ENCODE results near the gene ZNF446.
A peak's percentile ranks its signal among the peaks of the same experiment; 100 is the strongest.

ZNF446 gene

GRCh38 chr19:58510084-58510862 lies 34.1 kb downstream of the ZNF446 start:
- no peak for TF ChIP-seq CTCF (IDR thresholded peaks at IDR 0.05)
- H3K4me3 ChIP-seq (ENCODE audit: low read depth, low read length) = no peak overlapping the region
- no peak overlapping the region for H3K4me2 ChIP-seq (ENCODE audit: low read length)
- no peaks in the 10 kb centered on the region for H3K9me3 ChIP-seq (ENCODE audit: control insufficient read depth, low read length)
- H3K79me2 ChIP-seq = peaks cover 8% of the 10 kb centered on the region
- H3K27me3 ChIP-seq (ENCODE audit: control insufficient read depth, insufficient read depth, low read length) = no peaks in the 10 kb centered on the region
- H3K36me3 ChIP-seq (ENCODE audit: control insufficient read depth, insufficient read depth, low read length) = no peaks in the 10 kb centered on the region
- no peak overlapping the region for H2AFZ ChIP-seq
- H3K27ac ChIP-seq = no peak overlapping the region
- H3K4me1 ChIP-seq = peaks cover 5% of the 10 kb centered on the region
- H3K9ac ChIP-seq = no peak overlapping the region

- no peak for TF ChIP-seq CTCF (IDR thresholded peaks at IDR 0.05)
- no peak within 1 kb of the TSS for H3K27ac ChIP-seq
- no peaks in the 10 kb centered on the region for H3K9me3 ChIP-seq (ENCODE audit: control insufficient read depth, low read length)
- H3K9ac ChIP-seq = no peak within 1 kb of the TSS
- H3K4me3 ChIP-seq (ENCODE audit: low read depth, low read length) = no peak within 1 kb of the TSS
- no peak within 1 kb of the TSS for H3K4me2 ChIP-seq (ENCODE audit: low read length)
- peaks cover 20% of the 10 kb centered on the region for H3K79me2 ChIP-seq
- no peak within 1 kb of the TSS for H2AFZ ChIP-seq
- H3K4me1 ChIP-seq = peaks cover 5% of the 10 kb centered on the region
- H3K27me3 ChIP-seq (ENCODE audit: control insufficient read depth, insufficient read depth, low read length) = no peaks in the 10 kb centered on the region
- no peaks in the 10 kb centered on the region for H3K36me3 ChIP-seq (ENCODE audit: control insufficient read depth, insufficient read depth, low read length)
These were observed 35.4 kb downstream of the ZNF446 start, which contains the start of gene SLC27A5 for GRCh38 chr19:58511353-58512208. Gene SLC27A5 (minus strand): TSS chr19:58511992. CDS start chr19:58511955, 37 bp downstream.

- no peak for TF ChIP-seq CTCF (IDR thresholded peaks at IDR 0.05)
- peaks cover 8% of the 10 kb centered on the region for H3K4me1 ChIP-seq
- H3K9ac ChIP-seq = no peak overlapping the region
- peak overlapping the region; percentile 69 for H3K4me2 ChIP-seq (ENCODE audit: low read length)
- H3K79me2 ChIP-seq = peaks cover 35% of the 10 kb centered on the region
- H3K9me3 ChIP-seq (ENCODE audit: control insufficient read depth, low read length) = no peaks in the 10 kb centered on the region
- H3K27ac ChIP-seq = peak overlapping the region; percentile 65
- H2AFZ ChIP-seq = peak overlapping the region; percentile 79
- no peaks in the 10 kb centered on the region for H3K36me3 ChIP-seq (ENCODE audit: control insufficient read depth, insufficient read depth, low read length)
- H3K4me3 ChIP-seq (ENCODE audit: low read depth, low read length) = no peak overlapping the region
- no peaks in the 10 kb centered on the region for H3K27me3 ChIP-seq (ENCODE audit: control insufficient read depth, insufficient read depth, low read length)
These were observed 37.1 kb downstream of the ZNF446 start for GRCh38 chr19:58513213-58513693.

GRCh38 chr19:58513694-58514563 lies 37.8 kb downstream of the ZNF446 start:
- Histone ChIP-seq H3K9me3 (ENCODE audit: control insufficient read depth, low read length) (no peaks in the 10 kb centered on the region), H3K9ac (no peak overlapping the region), H3K4me1 (peaks cover 9% of the 10 kb centered on the region), H3K27ac (peak overlapping the region; percentile 65), H2AFZ (peak overlapping the region; percentile 79), H3K79me2 (peaks cover 36% of the 10 kb centered on the region), H3K4me2 (ENCODE audit: low read length) (peak overlapping the region; percentile 69), H3K36me3 (ENCODE audit: control insufficient read depth, insufficient read depth, low read length) (no peaks in the 10 kb centered on the region), H3K4me3 (ENCODE audit: low read depth, low read length) (peak overlapping the region; percentile 42), H3K27me3 (ENCODE audit: control insufficient read depth, insufficient read depth, low read length) (no peaks in the 10 kb centered on the region)
- peak; percentile 93 for TF ChIP-seq CTCF (IDR thresholded peaks at IDR 0.05)

Data from parathyroid adenoma (tissue), 2 donors.